ENCODE data around the gene TUG1. TPM values are rescaled to one million over a fixed set of nuclear protein-coding genes. Genes with fewer than 3 reads are reported as not detected.

Gene TUG1
- total RNA-seq, 4 donors from 2014 or later = 57.9 to 78.8 (median 71.1) TPM

DNA sequence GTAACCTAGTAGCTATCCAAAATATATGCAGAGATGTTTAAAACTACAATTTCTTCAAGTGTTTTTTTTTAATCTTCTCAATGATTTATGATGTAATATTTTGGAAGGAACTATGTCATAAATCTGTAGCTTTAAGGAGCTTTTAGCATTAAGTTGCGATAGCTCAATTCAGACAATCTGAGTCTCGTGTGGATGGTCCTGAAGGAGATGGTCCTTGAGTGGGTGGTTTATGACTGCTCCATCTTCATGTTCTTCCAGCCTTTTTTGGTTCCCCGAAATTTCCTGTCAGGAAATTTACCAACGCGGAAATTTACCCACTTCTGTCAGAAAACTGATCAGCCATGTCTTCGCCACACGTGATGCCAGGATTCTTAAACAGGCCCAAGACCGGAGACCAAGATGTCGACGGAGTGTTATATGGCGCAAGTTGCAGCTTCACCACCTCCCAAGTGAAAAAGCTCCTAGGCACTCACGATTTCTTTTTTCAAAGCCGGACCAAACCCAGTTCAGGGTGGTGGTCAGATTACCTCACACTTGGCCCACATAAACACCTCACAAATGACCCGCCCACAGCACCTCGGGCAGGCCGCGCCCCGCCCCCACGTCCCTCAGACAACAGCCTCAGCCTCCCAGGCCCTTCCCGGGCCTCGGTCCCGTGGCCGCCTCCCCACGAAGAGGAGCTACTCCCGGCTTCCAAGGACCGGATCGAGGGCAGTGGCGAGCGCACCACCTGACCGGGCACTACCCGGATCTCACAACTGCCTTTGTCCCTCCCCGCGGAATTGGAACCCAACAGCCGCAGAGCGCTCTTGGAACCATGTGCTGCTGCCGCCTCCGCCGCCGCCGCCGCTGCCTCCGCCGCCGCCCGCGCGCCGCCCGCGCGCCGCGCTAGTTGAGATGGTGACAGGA, 796 bp upstream of the TUG1 start, which contains the start of gene MORC2:
Gene MORC2, minus strand, starts transcription at position 760 of the 909 bp plus-strand sequence. CDS start 885 bp downstream, outside the sequence.
- TF ChIP-seq, protein P1, sequence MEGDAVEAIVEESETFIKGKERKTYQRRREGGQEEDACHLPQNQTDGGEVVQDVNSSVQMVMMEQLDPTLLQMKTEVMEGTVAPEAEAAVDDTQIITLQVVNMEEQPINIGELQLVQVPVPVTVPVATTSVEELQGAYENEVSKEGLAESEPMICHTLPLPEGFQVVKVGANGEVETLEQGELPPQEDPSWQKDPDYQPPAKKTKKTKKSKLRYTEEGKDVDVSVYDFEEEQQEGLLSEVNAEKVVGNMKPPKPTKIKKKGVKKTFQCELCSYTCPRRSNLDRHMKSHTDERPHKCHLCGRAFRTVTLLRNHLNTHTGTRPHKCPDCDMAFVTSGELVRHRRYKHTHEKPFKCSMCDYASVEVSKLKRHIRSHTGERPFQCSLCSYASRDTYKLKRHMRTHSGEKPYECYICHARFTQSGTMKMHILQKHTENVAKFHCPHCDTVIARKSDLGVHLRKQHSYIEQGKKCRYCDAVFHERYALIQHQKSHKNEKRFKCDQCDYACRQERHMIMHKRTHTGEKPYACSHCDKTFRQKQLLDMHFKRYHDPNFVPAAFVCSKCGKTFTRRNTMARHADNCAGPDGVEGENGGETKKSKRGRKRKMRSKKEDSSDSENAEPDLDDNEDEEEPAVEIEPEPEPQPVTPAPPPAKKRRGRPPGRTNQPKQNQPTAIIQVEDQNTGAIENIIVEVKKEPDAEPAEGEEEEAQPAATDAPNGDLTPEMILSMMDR (IDR thresholded peaks at IDR 0.05; ENCODE audit: low read depth) = no peak

- TF ChIP-seq, protein P1 (IDR thresholded peaks at IDR 0.05; ENCODE audit: low read depth) = no peak
These were observed 679 bp downstream of the TUG1 start for GRCh38 chr22:30969532-30970355.

DNA sequence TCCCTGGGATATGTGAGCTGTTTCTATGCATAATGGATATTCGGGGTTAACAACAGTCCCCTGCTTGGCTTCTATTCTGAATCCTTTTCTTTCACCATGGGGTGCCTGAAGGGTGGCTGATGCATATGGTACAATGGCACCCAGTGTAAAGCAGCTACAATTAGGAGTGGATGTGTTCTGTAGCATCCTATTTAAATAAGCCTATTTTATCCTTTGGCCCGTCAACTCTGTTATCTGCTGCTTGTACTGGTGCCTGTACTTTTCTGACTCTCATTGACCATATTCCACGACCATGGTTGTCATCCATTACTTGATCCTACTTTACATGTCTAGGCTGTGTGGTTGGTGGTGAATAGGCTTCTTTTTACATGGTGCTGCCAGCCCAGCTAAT, 1.3 kb downstream of the TUG1 start:
- TF ChIP-seq, protein P1 (IDR thresholded peaks at IDR 0.05; ENCODE audit: low read depth) = no peak

- TF ChIP-seq, protein P1 (IDR thresholded peaks at IDR 0.05; ENCODE audit: low read depth) = no peak
These were observed 9.4 kb downstream of the TUG1 start for GRCh38 chr22:30978304-30978962.

DNA sequence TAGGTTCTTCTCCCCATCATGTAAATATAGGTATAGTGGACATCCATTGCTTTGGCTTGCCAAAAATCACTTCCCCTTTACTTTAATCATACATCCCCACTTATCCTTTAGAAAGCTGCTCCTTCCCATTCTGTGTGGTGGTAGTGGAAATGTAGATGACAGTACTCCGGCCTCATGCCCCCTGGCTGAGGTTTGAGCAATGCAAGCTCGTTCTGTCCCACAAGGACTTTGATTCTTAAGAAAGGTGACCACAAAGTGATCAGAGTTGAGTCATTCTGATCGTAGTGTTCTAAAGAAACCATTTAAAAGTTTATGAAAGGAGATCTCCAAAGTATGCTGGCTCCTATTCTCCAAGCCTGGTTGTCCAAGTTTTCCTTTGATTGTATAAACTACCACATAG, 10.9 kb downstream of the TUG1 start:
- TF ChIP-seq, protein P1 (IDR thresholded peaks at IDR 0.05; ENCODE audit: low read depth) = no peak

DNA sequence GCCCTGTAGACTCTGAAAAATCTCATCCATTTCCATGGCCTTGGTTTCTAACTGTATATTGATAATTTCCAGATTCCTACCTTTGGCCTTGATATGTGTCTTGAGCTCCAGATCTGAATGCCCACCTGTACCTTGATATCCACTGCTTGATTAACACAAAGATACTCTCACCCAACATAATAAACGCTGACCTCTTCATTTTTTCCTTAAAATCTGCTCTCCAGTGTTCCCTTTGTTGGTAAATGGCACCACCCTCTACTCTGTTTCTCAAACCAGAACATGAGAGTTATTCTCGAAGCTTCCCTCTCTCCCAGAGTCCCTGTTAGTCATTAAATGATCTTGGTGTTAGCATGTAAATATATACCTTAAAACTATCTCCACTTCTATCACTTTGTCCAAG, 13.4 kb downstream of the TUG1 start:
- TF ChIP-seq, protein P1 (IDR thresholded peaks at IDR 0.05; ENCODE audit: low read depth) = no peak
